Measurements from ENCODE around the gene PSMG3.

GRCh38 chr7:1584700-1585099 lies 14.9 kb upstream of the PSMG3 start:
- TF ChIP-seq CTCF (IDR thresholded peaks at IDR 0.05 in 4 of 5, conservative IDR thresholded peaks at IDR 0.05 in 1 of 5), result no peak
- no peak for TF ChIP-seq POLR2A (IDR thresholded peaks at IDR 0.05)

Data from gastrocnemius medialis (tissue), 4 donors.